Heart left ventricle (tissue), 16 donors: ENCODE results near the gene MID1. TPM values are rescaled to one million over a fixed set of nuclear protein-coding genes. Genes with fewer than 3 reads are reported as not detected.

ENCODE experiments used
- ATAC-seq, 4 donors: fragments of 200-7000 bp; cut with Tn5 transposase; one replicate each; pipeline ENCODE4 v1.9.1; 2020 to 2022; ENCODE audit warnings: moderate library complexity in 4 of 4, mild to moderate bottlenecking in 3 of 4, moderate number of reproducible peaks in 1 of 4
- DNase-seq, 5 donors: peaks; one replicate each; pipeline ENCODE4 v3.0.0-alpha.2; 2020
- H3K27ac ChIP-seq, 12 donors: fragments of 200-600 bp; sonication (generic) in 4 of 12; one replicate each; pipeline versions ENCODE4 v1.5.0 to v1.8.0; 2016 to 2022; ENCODE audit warnings: mild to moderate bottlenecking in 2 of 12
- H3K27me3 ChIP-seq, 9 donors: fragments of 200-600 bp; sonication (generic) in 2 of 9; one replicate each; pipeline versions ENCODE4 v1.5.1 to v1.8.0; 2016 to 2022; ENCODE audit warnings: mild to moderate bottlenecking in 3 of 9
- H3K36me3 ChIP-seq, 9 donors: fragments of 200-600 bp; sonication (generic) in 2 of 9; one replicate each; pipeline versions ENCODE4 v1.5.0 to v1.8.0; 2018 to 2022; ENCODE audit warnings: mild to moderate bottlenecking in 2 of 9
- H3K4me1 ChIP-seq, 12 donors: fragments of 200-600 bp; sonication (generic) in 4 of 12; one replicate each; pipeline versions ENCODE4 v1.5.0 to v1.8.0; 2016 to 2022; ENCODE audit warnings: mild to moderate bottlenecking in 3 of 12
- H3K4me3 ChIP-seq, 12 donors: fragments of 200-600 bp; sonication (generic) in 4 of 12; one replicate each; pipeline versions ENCODE4 v1.5.0 to v1.8.0; 2017 to 2022; ENCODE audit warnings: mild to moderate bottlenecking in 9 of 12, moderate library complexity in 4 of 12
- H3K9me3 ChIP-seq, 12 donors: fragments of 200-600 bp; sonication (generic) in 4 of 12; one replicate each; pipeline versions ENCODE4 v1.5.0 to v1.8.0; 2016 to 2022; ENCODE audit warnings: mild to moderate bottlenecking in 1 of 12
- CTCF ChIP-seq, 12 donors: fragments of 200-600 bp; sonication (generic) in 4 of 12; IDR thresholded peaks; one replicate each; pipeline versions ENCODE4 v1.5.0 to v1.8.0; 2018 to 2022; ENCODE audit warnings: antibody characterized with exemption in 12 of 12, mild to moderate bottlenecking in 5 of 12
- POLR2A ChIP-seq, 2 donors: fragments of 450-650 bp; IDR thresholded peaks; one replicate each; pipeline ENCODE4 v1.6.1; 2017; ENCODE audit warnings: antibody characterized with exemption in 2 of 2, mild to moderate bottlenecking in 2 of 2, moderate library complexity in 2 of 2
- WGBS, 4 donors: extraction: QIAGEN DNeasy Blood & Tissue Kit in 2 of 4; methylation state at CpG; one replicate each; pipeline versions ENCODE4 v1.1.5 to v1.1.7; 2013 to 2018; 5-methylcytosine and 5-hydroxymethylcytosine counted together
- intact Hi-C, 10 donors: fragments of 100-400 bp; cut with DNase I; formaldehyde crosslinking; loops; one replicate each; pipeline versions ENCODE4 v1.11.1 to v1.14.2; 2022
- polyA plus RNA-seq, 2 donors: library from polyadenylated mRNA; stranded (reverse); fragments of 200-250 nt; gene quantifications; one replicate each; pipeline ENCODE4 v1.2.3, GENCODE V29; 2013
- total RNA-seq, 9 donors: library from RNA; depleted of rRNA in 2 of 9; stranded (reverse); fragments of >200 nt in 2 of 9; fragmentation: NEBNext Ultra II Directional in 3 of 9; extraction: Animal tissue kit (Norgen Biotek cat#: 25700) in 3 of 9; gene quantifications; one replicate each; pipeline versions ENCODE4 v1.1.0 to v1.2.4, GENCODE V29; 2016 to 2023
- donor health status: ischemic (EF 13 %, LVEDD 7.1; RV severe dilation, severe dysfunction).
- donor health status: healthy with polysubstance abuse.
- donor health status: DM: no; HTN: yes; CAD: no.
- donor health status: DM: no; HTN: no; CAD: no.
- donor health status: ischemic (EF 25% LVEDD 6.9; RV normal size, moderate dysfunction).
- donor health status: ischemic (EF 25% LVEDD 5.7; RV mildly dilated, moderate dysfunction).
- donor health status: healthy.
- donor health status: DM: yes; HTN: yes; CAD: no.
- donor health status: ischemic (EF 35%, LVEDD 5.7; RV mildly dilated, moderate dysfunction).
- donor health status: nonischemic (EF 11% LVEDD 7.7; RV severe dilation, severe dysfunction).
- donor health status: DM: yes; HTN: yes; CAD: no.
- donor health status: PGD.
- donor health status: ischemic (EF 29% LVEDD 5.4; RV normal size, mild dysfunction).
- donor health status: nonischemic (EF 23%, LVEDD 6.1; RV moderate dilation, normal function).

The MID1 gene
- total and polyA plus RNA-seq, 11 donors = 1.6 to 18.7 (median 4.8) TPM

DNA sequence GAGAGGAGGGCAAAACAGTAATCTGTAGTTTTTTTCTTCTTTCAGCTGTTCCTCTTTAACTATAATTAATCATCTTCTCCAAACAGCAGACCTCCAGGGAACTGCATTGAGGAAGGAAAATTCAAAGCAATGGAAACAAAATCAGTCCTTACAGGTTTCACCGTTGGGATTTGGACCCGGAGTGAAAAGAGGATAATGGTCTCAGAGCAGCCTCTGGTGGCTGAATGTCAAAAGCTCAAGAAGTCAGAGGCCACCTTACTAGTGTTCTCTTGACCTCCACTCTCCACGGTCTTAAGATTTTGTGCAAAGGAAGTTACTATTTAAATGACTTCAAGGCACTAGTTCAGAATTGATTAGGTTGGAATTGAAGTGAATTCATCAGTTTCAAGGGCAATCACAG is 16.0 kb upstream of the MID1 start:
- H3K27ac ChIP-seq = peak overlapping the region in 3 of 12 donors; percentile 40 to 58 (median 57)
- TF ChIP-seq CTCF (IDR thresholded peaks at IDR 0.05) (peak in 11 of 12 donors; percentile 23 to 64 (median 57)), POLR2A (IDR thresholded peaks at IDR 0.05) (no peak)
- 0 to 17% (median 8%) methylated on average over 3 of the region's 3 CpGs for WGBS, 4 donors
- peaks cover 0 to 13% (median 0%) of the 10 kb centered on the region in 12 donors for H3K9me3 ChIP-seq
- no peaks in the 10 kb centered on the region for H3K36me3 ChIP-seq
- H3K4me3 ChIP-seq = peak overlapping the region in 4 of 12 donors; percentile 3 to 26 (median 14)
- H3K27me3 ChIP-seq = no peaks in the 10 kb centered on the region
- intact Hi-C loops = loop anchor here in 7 of 10 donors (1.0 to 10.0 kb wide), 6 partner anchors 444 to 652 kb away; no protein-coding TSS in a partner anchor
- DNase-seq (peak in 4 of 5 donors; percentile 15 to 32 (median 26)), ATAC-seq (peak in 3 of 4 donors; percentile 67 to 75 (median 73))
- peaks cover 0 to 12% (median 0%) of the 10 kb centered on the region in 12 donors for H3K4me1 ChIP-seq

- ATAC-seq (peak in 1 of 4 donors; percentile 53), DNase-seq (no peak)
- no peaks in the 10 kb centered on the region for H3K36me3 ChIP-seq
- H3K27me3 ChIP-seq = no peaks in the 10 kb centered on the region
- H3K4me3 ChIP-seq = no peak overlapping the region
- intact Hi-C loops = loop anchor here in 5 of 10 donors (5.0 to 10.0 kb wide), 4 partner anchors 442 to 650 kb away; no protein-coding TSS in a partner anchor
- TF ChIP-seq POLR2A (IDR thresholded peaks at IDR 0.05) (no peak), CTCF (IDR thresholded peaks at IDR 0.05) (no peak)
- peak overlapping the region in 1 of 12 donors; percentile 67 for H3K27ac ChIP-seq
- WGBS, 4 donors = 57 to 70% (median 63%) methylated on average over 15 of the region's 15 CpGs
- H3K9me3 ChIP-seq = peaks cover 0 to 9% (median 0%) of the 10 kb centered on the region in 12 donors
- H3K4me1 ChIP-seq = peaks cover 0 to 12% (median 0%) of the 10 kb centered on the region in 12 donors
Measured at GRCh38 chrX:10634392-10635161, 14.2 kb upstream of the MID1 start.

GRCh38 chrX:10633722-10634121 is 13.3 kb upstream of the MID1 start:
- WGBS, 4 donors = 0 to 22% (median 6%) methylated on average over 2 of the region's 2 CpGs
- no peaks in the 10 kb centered on the region for H3K27me3 ChIP-seq
- TF ChIP-seq POLR2A (IDR thresholded peaks at IDR 0.05) (no peak), CTCF (IDR thresholded peaks at IDR 0.05) (no peak)
- no peak overlapping the region for H3K4me3 ChIP-seq
- H3K36me3 ChIP-seq = no peaks in the 10 kb centered on the region
- peak overlapping the region in 1 of 12 donors; percentile 67 for H3K27ac ChIP-seq
- DNase-seq (peak in 2 of 5 donors; percentile 19 to 43), ATAC-seq (peak in 3 of 4 donors; percentile 85 to 92 (median 87))
- intact Hi-C loops = loop anchor here in 2 of 10 donors (10.0 kb wide), 2 partner anchors 471 to 649 kb away; no protein-coding TSS in a partner anchor
- H3K9me3 ChIP-seq = peaks cover 0 to 4% (median 0%) of the 10 kb centered on the region in 12 donors
- peaks cover 0 to 12% (median 0%) of the 10 kb centered on the region in 12 donors for H3K4me1 ChIP-seq
